Upper lobe of left lung (tissue), 4 donors: ENCODE data around the gene NCAPG2.

Experiments
- CTCF ChIP-seq, 6 experiments: fragments of 450-650 bp in 4 of 6; fragments of 200-600 bp in 2 of 6; sonication (generic) in 2 of 6; IDR thresholded peaks; one replicate each; pipeline ENCODE4 v1.5.1; 2016 to 2019; ENCODE audit warnings: antibody characterized with exemption in 6 of 6
- EP300 ChIP-seq, 4 donors: sonication (generic); formaldehyde crosslinking; IDR thresholded peaks; one replicate each; pipeline ENCODE4 v1.5.1; 2017; ENCODE audit warnings: antibody characterized with exemption in 4 of 4, control low read depth in 2 of 4
- POLR2A ChIP-seq, 4 donors: fragments of 450-650 bp; IDR thresholded peaks; one replicate each; pipeline ENCODE4 v1.5.1; 2016 to 2017; ENCODE audit warnings: antibody characterized with exemption in 4 of 4, mild to moderate bottlenecking in 2 of 4
- POLR2AphosphoS5 ChIP-seq, 2 donors: sonication (generic); formaldehyde crosslinking; IDR thresholded peaks; one replicate each; pipeline ENCODE4 v1.5.1; 2017; ENCODE audit warnings: antibody characterized with exemption in 2 of 2

GRCh38 chr7:158695056-158695455, 9.5 kb downstream of the NCAPG2 start:
- no peak for TF ChIP-seq POLR2A (IDR thresholded peaks at IDR 0.05)
- no peak for TF ChIP-seq CTCF (IDR thresholded peaks at IDR 0.05)
- TF ChIP-seq EP300 (IDR thresholded peaks at IDR 0.05), result no peak
- TF ChIP-seq POLR2AphosphoS5 (IDR thresholded peaks at IDR 0.05), result no peak
